Measurements from ENCODE around the gene KIAA1755. TPM values are rescaled to one million over a fixed set of nuclear protein-coding genes. Genes with fewer than 3 reads are reported as not detected.
A peak's percentile ranks its signal among the peaks of the same experiment; 100 is the strongest.
"Not testable (repeated sequence)": the region's sequence is repeated elsewhere in the genome, so short reads cannot be mapped to it uniquely, and the experiment has no call there.

Gene KIAA1755
- total and polyA plus RNA-seq, 11 donors, result 2.1 to 6.7 (median 3.5) TPM

GRCh38 chr20:38290829-38291814, 30.6 kb upstream of the KIAA1755 start:
- Histone ChIP-seq H3K27ac (peak overlapping the region in 1 of 12 donors; percentile 19), H3K4me1 (peaks cover 0 to 34% (median 0%) of the 10 kb centered on the region in 12 donors), H3K27me3 (peaks cover 0 to 5% (median 0%) of the 10 kb centered on the region in 9 donors), H3K4me3 (peak overlapping the region in 1 of 12 donors; percentile 7), H3K36me3 (no peaks in the 10 kb centered on the region), H3K9me3 (no peaks in the 10 kb centered on the region)
- intact Hi-C loops (cut with DNase I), result loop anchor here in 1 of 10 donors (10.0 kb wide), 1 partner anchor 56 kb away; no protein-coding TSS in a partner anchor
- TF ChIP-seq CTCF (IDR thresholded peaks at IDR 0.05), result peak; percentile 18 to 63 (median 36)
- TF ChIP-seq POLR2A (IDR thresholded peaks at IDR 0.05), result no peak
- peak; percentile 22 to 90 (median 76) for ATAC-seq
- DNase-seq, result peak; percentile 51 to 76 (median 66)
- 43 to 45% (median 44%) methylated on average over 21 of the region's 21 CpGs for WGBS, 4 donors

GRCh38 chr20:38286586-38287531, 26.3 kb upstream of the KIAA1755 start:
- peak in 4 of 5 donors; percentile 71 to 73 (median 71) for DNase-seq
- H3K4me1 ChIP-seq, result peaks cover 0 to 27% (median 0%) of the 10 kb centered on the region in 12 donors
- WGBS, 4 donors, result 45 to 55% (median 50%) methylated on average over 16 of the region's 16 CpGs
- peak; percentile 40 to 89 (median 76) for ATAC-seq
- no peaks in the 10 kb centered on the region for H3K36me3 ChIP-seq
- intact Hi-C loops (cut with DNase I), result loop anchor here in 1 of 10 donors (10.0 kb wide), 1 partner anchor 52 kb away; no protein-coding TSS in a partner anchor
- peak overlapping the region in 5 of 12 donors; percentile 39 to 60 (median 47) for H3K27ac ChIP-seq
- TF ChIP-seq POLR2A (IDR thresholded peaks at IDR 0.05) (no peak), CTCF (IDR thresholded peaks at IDR 0.05) (no peak)
- peaks cover 0 to 2% (median 0%) of the 10 kb centered on the region in 9 donors for H3K27me3 ChIP-seq
- H3K9me3 ChIP-seq, result peaks cover 0 to 6% (median 0%) of the 10 kb centered on the region in 12 donors
- H3K4me3 ChIP-seq, result no peak overlapping the region

- H3K36me3 ChIP-seq, result no peaks in the 10 kb centered on the region
- ATAC-seq (no peak), DNase-seq (no peak)
- H3K27me3 ChIP-seq, result no peaks in the 10 kb centered on the region
- intact Hi-C loops (cut with DNase I), result loop anchor here in 1 of 10 donors (10.0 kb wide), 1 partner anchor 50 kb away; no protein-coding TSS in a partner anchor
- H3K4me1 ChIP-seq, result peaks cover 0 to 19% (median 0%) of the 10 kb centered on the region in 12 donors
- 92 to 94% (median 92%) methylated on average over 4 to 5 of the region's 5 CpGs for WGBS, 4 donors
- H3K4me3 ChIP-seq, result no peak overlapping the region
- H3K27ac ChIP-seq, result no peak overlapping the region
- no peak for TF ChIP-seq CTCF (IDR thresholded peaks at IDR 0.05)
- H3K9me3 ChIP-seq, result peaks cover 0 to 6% (median 0%) of the 10 kb centered on the region in 12 donors
Observed at GRCh38 chr20:38284893-38285444, 24.4 kb upstream of the KIAA1755 start.

- not testable (repeated sequence) for ATAC-seq, H3K4me3 ChIP-seq, H3K36me3 ChIP-seq, H3K27ac ChIP-seq, H3K27me3 ChIP-seq, H3K9me3 ChIP-seq, DNase-seq
- 88 to 96% (median 95%) methylated on average over 7 of the region's 7 CpGs for WGBS, 4 donors
- peaks cover 0 to 22% (median 0%) of the 10 kb centered on the region in 12 donors for H3K4me1 ChIP-seq
- intact Hi-C loops (cut with DNase I), result loop anchor here in 1 of 10 donors (10.0 kb wide), 1 partner anchor 49 kb away; no protein-coding TSS in a partner anchor
Observed at GRCh38 chr20:38284066-38284650, 23.6 kb upstream of the KIAA1755 start.

All from heart left ventricle (tissue), 16 donors.